Testis (tissue), 3 donors: ENCODE results near the gene LRRTM3. TPM values are rescaled to one million over a fixed set of nuclear protein-coding genes. Genes with fewer than 3 reads are reported as not detected.

ENCODE experiments used
- DNase-seq: peaks from one replicate; pipeline ENCODE4 v3.0.0-alpha.2; 2019
- H3K27ac ChIP-seq, 2 donors: fragments of 200-600 bp; sonication (generic); one replicate each; pipeline ENCODE4 v1.5.1; 2019
- H3K27me3 ChIP-seq: fragments of 200-600 bp; sonication (generic); one replicate; pipeline ENCODE4 v1.5.1; 2019
- H3K36me3 ChIP-seq: fragments of 200-600 bp; sonication (generic); one replicate; pipeline ENCODE4 v1.5.1; 2017; ENCODE audit warnings: low read depth; ENCODE audit errors: missing control alignments
- H3K4me1 ChIP-seq: fragments of 200-600 bp; sonication (generic); one replicate; pipeline ENCODE4 v1.5.1; 2019
- H3K4me3 ChIP-seq, 2 donors: fragments of 200-600 bp; sonication (generic); one replicate each; pipeline ENCODE4 v1.5.1; 2017 to 2019
- H3K9me3 ChIP-seq: fragments of 200-600 bp; sonication (generic); one replicate; pipeline ENCODE4 v1.5.1; 2017
- CTCF ChIP-seq, 3 experiments: fragments of 450-650 bp in 2 of 3; fragments of 200-600 bp in 1 of 3; sonication (generic) in 1 of 3; IDR thresholded peaks; one replicate each; pipeline ENCODE4 v1.5.1; 2016 to 2019; ENCODE audit warnings: antibody characterized with exemption in 3 of 3, mild to moderate bottlenecking in 2 of 3, moderate library complexity in 1 of 3
- POLR2A ChIP-seq: fragments of 450-650 bp; IDR thresholded peaks from one replicate; pipeline ENCODE4 v1.6.1; 2017; ENCODE audit warnings: antibody characterized with exemption, mild to moderate bottlenecking, moderate library complexity
- WGBS, 2 donors: methylation state at CpG; one replicate each; pipeline ENCODE4 v1.1.5; 2018; 5-methylcytosine and 5-hydroxymethylcytosine counted together
- intact Hi-C: fragments of 100-400 bp; cut with DNase I; formaldehyde crosslinking; loops from one replicate; pipeline ENCODE4 v1.15.1; 2023; ENCODE audit warnings: low total_unique reads
- polyA plus RNA-seq: library from polyadenylated mRNA; stranded (reverse); fragments of 350-450 nt; fragmentation: Illumina TruSeq; extraction: RNeasy Lipid Tissue Mini Kit (QIAGEN cat#74804); gene quantifications from one replicate; pipeline ENCODE4 v1.2.3, GENCODE V29; 2014; ENCODE audit warnings: low read depth, low replicate concordance; ENCODE audit not compliant: insufficient read depth
- total RNA-seq, 2 donors: library from RNA; depleted of rRNA; stranded (reverse); fragments of >200 nt; gene quantifications; one replicate each; pipeline ENCODE4 v1.2.3, GENCODE V29; 2016

Gene LRRTM3
- total and polyA plus RNA-seq, 3 donors from 2014 or later, result 0.94 to 14.0 (median 10.5) TPM

GRCh38 chr10:66999762-67000545 lies 74.1 kb downstream of the LRRTM3 start:
- intact Hi-C loops, result no loop called here
- no peaks in the 10 kb centered on the region for H3K4me1 ChIP-seq
- H3K36me3 ChIP-seq, result no peaks in the 10 kb centered on the region
- WGBS, 2 donors, result 84 to 93% methylated on average over 3 of the region's 3 CpGs
- no peaks in the 10 kb centered on the region for H3K9me3 ChIP-seq
- H3K27me3 ChIP-seq, result no peaks in the 10 kb centered on the region
- DNase-seq, result no peak
- TF ChIP-seq CTCF (IDR thresholded peaks at IDR 0.05), result no peak
- TF ChIP-seq POLR2A, result no peak
- H3K4me3 ChIP-seq, result no peak overlapping the region
- no peak overlapping the region for H3K27ac ChIP-seq

GRCh38 chr10:67004690-67005089 lies 78.9 kb downstream of the LRRTM3 start:
- 79 to 83% methylated on average over 2 of the region's 2 CpGs for WGBS, 2 donors

GRCh38 chr10:67005981-67006380 lies 80.1 kb downstream of the LRRTM3 start:
- no peak for DNase-seq
- TF ChIP-seq POLR2A (no peak), CTCF (IDR thresholded peaks at IDR 0.05) (no peak)
- Histone ChIP-seq H3K36me3 (no peaks in the 10 kb centered on the region), H3K4me3 (no peak overlapping the region), H3K9me3 (no peaks in the 10 kb centered on the region), H3K27ac (no peak overlapping the region), H3K27me3 (no peaks in the 10 kb centered on the region), H3K4me1 (no peaks in the 10 kb centered on the region)
- intact Hi-C loops, result no loop called here
- WGBS, 2 donors, result 94 to 100% methylated on average over 1 of the region's 1 CpG

More at GRCh38 chr10:67004690-67005089, 78.9 kb downstream of the LRRTM3 start:
- no peaks in the 10 kb centered on the region for H3K36me3 ChIP-seq
- no peak for TF ChIP-seq CTCF (IDR thresholded peaks at IDR 0.05)
- TF ChIP-seq POLR2A, result no peak
- H3K27me3 ChIP-seq, result no peaks in the 10 kb centered on the region
- intact Hi-C loops, result no loop called here
- no peaks in the 10 kb centered on the region for H3K4me1 ChIP-seq
- H3K9me3 ChIP-seq, result no peaks in the 10 kb centered on the region
- no peak overlapping the region for H3K27ac ChIP-seq
- DNase-seq, result no peak
- no peak overlapping the region for H3K4me3 ChIP-seq

GRCh38 chr10:67011480-67011879 lies 85.6 kb downstream of the LRRTM3 start:
- intact Hi-C loops, result no loop called here
- TF ChIP-seq CTCF (IDR thresholded peaks at IDR 0.05) (no peak), POLR2A (no peak)
- H3K36me3 ChIP-seq, result no peaks in the 10 kb centered on the region
- no peak overlapping the region for H3K4me3 ChIP-seq
- no peaks in the 10 kb centered on the region for H3K27me3 ChIP-seq
- WGBS, 2 donors, result 95 to 100% methylated on average over 1 of the region's 1 CpG
- no peak for DNase-seq
- no peaks in the 10 kb centered on the region for H3K9me3 ChIP-seq
- no peak overlapping the region for H3K27ac ChIP-seq
- no peaks in the 10 kb centered on the region for H3K4me1 ChIP-seq

GRCh38 chr10:67011981-67012380 lies 86.1 kb downstream of the LRRTM3 start:
- Histone ChIP-seq H3K4me1 (no peaks in the 10 kb centered on the region), H3K9me3 (no peaks in the 10 kb centered on the region), H3K4me3 (no peak overlapping the region), H3K27ac (no peak overlapping the region), H3K36me3 (no peaks in the 10 kb centered on the region), H3K27me3 (no peaks in the 10 kb centered on the region)
- 80 to 93% methylated on average over 3 of the region's 3 CpGs for WGBS, 2 donors
- TF ChIP-seq CTCF (IDR thresholded peaks at IDR 0.05), result no peak
- no peak for TF ChIP-seq POLR2A
- intact Hi-C loops, result no loop called here
- DNase-seq, result no peak
